DND-41 (cell line): ENCODE results near the gene UVRAG.

Experiments
- CTCF ChIP-seq: IDR thresholded peaks from 2 replicates; pipeline ENCODE4 v1.5.1; 2012; ENCODE audit warnings: borderline replicate concordance, low read length, moderate library complexity, mild to moderate bottlenecking; ENCODE audit not compliant: poor library complexity, severe bottlenecking; ENCODE audit errors: extremely low read depth
- EZH2 ChIP-seq: IDR thresholded peaks from 3 replicates; pipeline ENCODE4 v1.6.1; 2012; ENCODE audit warnings: borderline replicate concordance, low read depth, mild to moderate bottlenecking, moderate library complexity, low read length, inconsistent platforms; ENCODE audit not compliant: severe bottlenecking

GRCh38 chr11:75939516-75939915 lies 124.5 kb downstream of the UVRAG start:
- TF ChIP-seq CTCF, result no peak
- no peak for TF ChIP-seq EZH2
